IMR-90 (cell line): Measurements from ENCODE around the gene UTF1. TPM values are rescaled to one million over a fixed set of nuclear protein-coding genes. Genes with fewer than 3 reads are reported as not detected.

Experiments used
- ATAC-seq: fragments of 200-7000 bp; cut with Tn5 transposase; 2 replicates; pipeline ENCODE4 v1.9.1; 2020; ENCODE audit warnings: low read depth, mild to moderate bottlenecking, moderate library complexity
- BruUV-seq: library from RNA; stranded (reverse); fragments of 400-500 nt; replicated peaks from 2 replicates; lab custom pipeline; 2021; lab: Mats Ljungman, UMichigan
- CTCF ChIA-PET: fragments of 300-600 bp; formaldehyde crosslinking; extraction: SDS; loops from one replicate; lab custom pipeline; 2021; ENCODE audit warnings: antibody characterized with exemption; lab: Yijun Ruan, JAX
- POLR2A ChIA-PET: fragments of 300-600 bp; sonication (Branson Sonifier 250); formaldehyde crosslinking; loops from one replicate; lab custom pipeline; 2022; ENCODE audit warnings: antibody characterized with exemption; ENCODE audit not compliant: unreplicated experiment; lab: Charles Lee
- DNase-seq: peaks from one replicate; pipeline ENCODE4 v3.0.0; 2013
- H2AFZ ChIP-seq: replicated peaks from 2 replicates; pipeline ENCODE3; 2013; ENCODE audit warnings: low read length, mild to moderate bottlenecking; ENCODE audit not compliant: poor library complexity
- H2AK5ac ChIP-seq: 2 replicates; pipeline ENCODE4 v1.6.1; 2013; ENCODE audit warnings: low read depth, low read length, inconsistent platforms
- H2AK9ac ChIP-seq: replicated peaks from 2 replicates; pipeline ENCODE3; 2013; ENCODE audit warnings: mild to moderate bottlenecking, low read depth, low read length, moderate library complexity; ENCODE audit not compliant: poor library complexity
- H2BK120ac ChIP-seq: 2 replicates; pipeline ENCODE4 v1.6.1; 2013; ENCODE audit warnings: low read depth, low read length, inconsistent platforms
- H2BK15ac ChIP-seq: 3 replicates; pipeline ENCODE4 v1.6.1; 2013; ENCODE audit warnings: low read depth, low read length, inconsistent platforms
- H2BK20ac ChIP-seq: 2 replicates; pipeline ENCODE4 v1.6.1; 2013; ENCODE audit warnings: low read depth, mild to moderate bottlenecking, inconsistent platforms, low read length, moderate library complexity
- H2BK5ac ChIP-seq: 2 replicates; pipeline ENCODE4 v1.6.1; 2013; ENCODE audit warnings: mild to moderate bottlenecking, low read depth, low read length, inconsistent platforms; ENCODE audit not compliant: poor library complexity, severe bottlenecking
- H3K14ac ChIP-seq: replicated peaks from 2 replicates; pipeline ENCODE4 v1.6.1; 2013; ENCODE audit warnings: low read depth, low read length, inconsistent platforms
- H3K18ac ChIP-seq: 2 replicates; pipeline ENCODE4 v1.6.1; 2013; ENCODE audit warnings: low read depth, low read length, control low read depth
- H3K23ac ChIP-seq: 2 replicates; pipeline ENCODE4 v1.6.1; 2013; ENCODE audit warnings: low read depth, low read length, inconsistent platforms
- H3K27ac ChIP-seq: 2 replicates; pipeline ENCODE4 v1.5.1; 2013; ENCODE audit warnings: mild to moderate bottlenecking, control low read depth, low read length; ENCODE audit not compliant: insufficient read depth
- H3K27me3 ChIP-seq: 2 replicates; pipeline ENCODE4 v1.6.1; 2013; ENCODE audit warnings: low read length; ENCODE audit not compliant: control insufficient read depth, insufficient read depth
- H3K36me3 ChIP-seq: 2 replicates; pipeline ENCODE4 v1.6.1; 2013; ENCODE audit warnings: low read length, mixed read lengths; ENCODE audit not compliant: control insufficient read depth, insufficient read depth
- H3K4ac ChIP-seq: 2 replicates; pipeline ENCODE4 v1.6.1; 2013; ENCODE audit warnings: low read depth, low read length, inconsistent platforms
- H3K4me1 ChIP-seq: 2 replicates; pipeline ENCODE4 v1.6.1; 2013; ENCODE audit warnings: low read length, mixed read lengths; ENCODE audit not compliant: control insufficient read depth, insufficient read depth
- H3K4me2 ChIP-seq: 2 replicates; pipeline ENCODE4 v1.6.1; 2013; ENCODE audit warnings: low read depth, mild to moderate bottlenecking, control low read depth, low read length, moderate library complexity
- H3K4me3 ChIP-seq: 2 replicates; pipeline ENCODE4 v1.5.1; 2013; ENCODE audit warnings: low read depth, mild to moderate bottlenecking, control low read depth, low read length, moderate library complexity; ENCODE audit not compliant: insufficient read depth
- H3K56ac ChIP-seq: 2 replicates; pipeline ENCODE4 v1.6.1; 2013; ENCODE audit warnings: low read length, inconsistent platforms; ENCODE audit not compliant: insufficient read depth; ENCODE audit errors: extremely low read depth
- H3K79me1 ChIP-seq, 2 experiments: 2 replicates each; pipeline ENCODE4 v1.6.1; 2013; ENCODE audit warnings: low read length in 2 of 2, inconsistent platforms in 1 of 2, low read depth in 1 of 2
- H3K9ac ChIP-seq: 2 replicates; pipeline ENCODE4 v1.6.1; 2013; ENCODE audit warnings: low read depth, low read length, control low read depth
- H3K9me1 ChIP-seq: 2 replicates; pipeline ENCODE4 v1.6.1; 2013; ENCODE audit warnings: low read length, inconsistent platforms; ENCODE audit not compliant: insufficient read depth
- H3K9me3 ChIP-seq: 2 replicates; pipeline ENCODE4 v1.6.1; 2013; ENCODE audit warnings: low read length; ENCODE audit not compliant: control insufficient read depth, insufficient read depth
- H4K20me1 ChIP-seq: 2 replicates; pipeline ENCODE4 v1.6.1; 2013; ENCODE audit warnings: low read length, inconsistent platforms; ENCODE audit not compliant: insufficient read depth
- H4K5ac ChIP-seq: 2 replicates; pipeline ENCODE4 v1.6.1; 2013; ENCODE audit warnings: mild to moderate bottlenecking, low read depth, low read length, control low read depth
- H4K8ac ChIP-seq, 2 experiments: 2 replicates each; pipeline ENCODE4 v1.6.1; 2013; ENCODE audit warnings: low read depth in 2 of 2, low read length in 2 of 2, control low read depth in 1 of 2, inconsistent platforms in 1 of 2
- H4K91ac ChIP-seq: 2 replicates; pipeline ENCODE4 v1.6.1; 2013; ENCODE audit warnings: low read depth, low read length, inconsistent platforms; ENCODE audit not compliant: insufficient read depth
- FOS ChIP-seq: fragments of 150-350 bp; IDR thresholded peaks from 2 replicates; pipeline ENCODE4 v1.6.1; 2016; ENCODE audit warnings: low read depth, low read length
- MAFK ChIP-seq: IDR thresholded peaks from 2 replicates; pipeline ENCODE4 v1.6.1; 2012; ENCODE audit warnings: low read depth, low read length, improper control_type of control experiment
- MAZ ChIP-seq: IDR thresholded peaks from 2 replicates; pipeline ENCODE4 v1.6.1; 2012; ENCODE audit warnings: low read depth, mild to moderate bottlenecking, low read length, improper control_type of control experiment, moderate library complexity, borderline replicate concordance
- MXI1 ChIP-seq: IDR thresholded peaks from 2 replicates; pipeline ENCODE4 v1.6.1; 2012; ENCODE audit warnings: low read depth, mild to moderate bottlenecking, low read length, moderate library complexity, borderline replicate concordance
- NFE2L2 ChIP-seq: fragments of 150-350 bp; IDR thresholded peaks from 2 replicates; pipeline ENCODE4 v1.6.1; 2016; ENCODE audit warnings: low read depth, mild to moderate bottlenecking, low read length
- SMC3 ChIP-seq: fragments of 150-350 bp; IDR thresholded peaks from 2 replicates; pipeline ENCODE4 v1.6.1; 2016; ENCODE audit warnings: low read depth, mild to moderate bottlenecking, antibody characterized with exemption, low read length, moderate library complexity
- WGBS, 2 experiments: methylation state at CpG; one replicate each; pipeline versions ENCODE4 v1.1.5 to v1.1.7; 2013; ENCODE audit warnings: missing lambda C conversion rate in 2 of 2; ENCODE audit not compliant: insufficient read length in 1 of 2; ENCODE audit errors: extremely low coverage in 2 of 2; 5-methylcytosine and 5-hydroxymethylcytosine counted together
- dilution Hi-C: fragments of 300-500 bp; cut with HindIII; formaldehyde crosslinking; loops from one replicate; pipeline ENCODE4 v1.14.3; 2018; ENCODE audit warnings: low sequenced_read_pairs; ENCODE audit not compliant: unreplicated experiment
- in situ Hi-C: fragments of 300-500 bp; cut with MboI; formaldehyde crosslinking; loops from 3 replicates; pipeline ENCODE4 v1.14.3; 2019; ENCODE audit warnings: low sequenced_read_pairs, inconsistent platforms, mixed read lengths
- intact Hi-C: fragments of 100-400 bp; cut with micrococcal nuclease; formaldehyde crosslinking; loops from 2 replicates; pipeline ENCODE4 v1.10.0; 2022
- polyA plus RNA-seq, 3 experiments: library from polyadenylated mRNA; depleted of rRNA; stranded (reverse); fragments of >200 nt; gene quantifications; 2 replicates each; pipeline ENCODE4 v1.2.3, GENCODE V29; 2012; ENCODE audit warnings: low replicate concordance in 1 of 3
- total RNA-seq: library from RNA; depleted of rRNA; stranded (reverse); fragments of >200 nt; gene quantifications from 2 replicates; pipeline ENCODE4 v1.2.3, GENCODE V29; 2012
- TF ChIP-seq, protein P1 (sequence below): conservative IDR thresholded peaks from 2 replicates; pipeline ENCODE4 v1.5.1; 2012; ENCODE audit warnings: mild to moderate bottlenecking, low read depth, low read length, improper control_type of control experiment
- TF ChIP-seq, protein P2 (sequence below): fragments of 150-350 bp; IDR thresholded peaks from 2 replicates; pipeline ENCODE4 v1.6.1; 2016; ENCODE audit warnings: low read depth, mild to moderate bottlenecking, low read length, moderate library complexity, borderline replicate concordance

The UTF1 gene
- total and polyA plus RNA-seq, 2 of the 4 experiments (the other 2 are of a cell fraction) = not detected

- no peak overlapping the region for H3K4me3 ChIP-seq
- no peak overlapping the region for H4K8ac ChIP-seq
- no peak overlapping the region for H3K4me2 ChIP-seq
- H3K4ac ChIP-seq = no peak overlapping the region
- H2AFZ ChIP-seq = no peak overlapping the region
- peaks cover 12% of the 10 kb centered on the region; the same call in 1 of the 2 replicates for H3K27me3 ChIP-seq
- H3K9ac ChIP-seq = no peak overlapping the region
- H3K4me1 ChIP-seq = no peaks in the 10 kb centered on the region
- intact Hi-C loops = no loop called here
- no peak overlapping the region for H2BK20ac ChIP-seq
- no peak for ATAC-seq
- H3K79me1 ChIP-seq = no peaks in the 10 kb centered on the region
- no peak overlapping the region for H2BK120ac ChIP-seq
- dilution Hi-C loops = no loop called here
- no peak overlapping the region for H2AK9ac ChIP-seq
- no peak overlapping the region for H3K27ac ChIP-seq
- peaks cover 2% of the 10 kb centered on the region; the same call in 1 of the 2 replicates for H3K9me3 ChIP-seq
- H2AK5ac ChIP-seq = no peak overlapping the region
- H3K14ac ChIP-seq = no peak overlapping the region
- in situ Hi-C loops = no loop called here
- no peak overlapping the region for H3K23ac ChIP-seq
- H3K36me3 ChIP-seq = no peaks in the 10 kb centered on the region
- H3K18ac ChIP-seq = no peak overlapping the region
- H2BK15ac ChIP-seq = no peak overlapping the region
- no peak overlapping the region for H2BK5ac ChIP-seq
- H3K9me1 ChIP-seq = no peaks in the 10 kb centered on the region
- DNase-seq = no peak
- TF ChIP-seq MAFK (no peak), NFE2L2 (no peak), MAZ (no peak), FOS (no peak), SMC3 (no peak), MXI1 (no peak)
- TF ChIP-seq, protein P1, sequence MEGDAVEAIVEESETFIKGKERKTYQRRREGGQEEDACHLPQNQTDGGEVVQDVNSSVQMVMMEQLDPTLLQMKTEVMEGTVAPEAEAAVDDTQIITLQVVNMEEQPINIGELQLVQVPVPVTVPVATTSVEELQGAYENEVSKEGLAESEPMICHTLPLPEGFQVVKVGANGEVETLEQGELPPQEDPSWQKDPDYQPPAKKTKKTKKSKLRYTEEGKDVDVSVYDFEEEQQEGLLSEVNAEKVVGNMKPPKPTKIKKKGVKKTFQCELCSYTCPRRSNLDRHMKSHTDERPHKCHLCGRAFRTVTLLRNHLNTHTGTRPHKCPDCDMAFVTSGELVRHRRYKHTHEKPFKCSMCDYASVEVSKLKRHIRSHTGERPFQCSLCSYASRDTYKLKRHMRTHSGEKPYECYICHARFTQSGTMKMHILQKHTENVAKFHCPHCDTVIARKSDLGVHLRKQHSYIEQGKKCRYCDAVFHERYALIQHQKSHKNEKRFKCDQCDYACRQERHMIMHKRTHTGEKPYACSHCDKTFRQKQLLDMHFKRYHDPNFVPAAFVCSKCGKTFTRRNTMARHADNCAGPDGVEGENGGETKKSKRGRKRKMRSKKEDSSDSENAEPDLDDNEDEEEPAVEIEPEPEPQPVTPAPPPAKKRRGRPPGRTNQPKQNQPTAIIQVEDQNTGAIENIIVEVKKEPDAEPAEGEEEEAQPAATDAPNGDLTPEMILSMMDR = no peak
- TF ChIP-seq, protein P2, sequence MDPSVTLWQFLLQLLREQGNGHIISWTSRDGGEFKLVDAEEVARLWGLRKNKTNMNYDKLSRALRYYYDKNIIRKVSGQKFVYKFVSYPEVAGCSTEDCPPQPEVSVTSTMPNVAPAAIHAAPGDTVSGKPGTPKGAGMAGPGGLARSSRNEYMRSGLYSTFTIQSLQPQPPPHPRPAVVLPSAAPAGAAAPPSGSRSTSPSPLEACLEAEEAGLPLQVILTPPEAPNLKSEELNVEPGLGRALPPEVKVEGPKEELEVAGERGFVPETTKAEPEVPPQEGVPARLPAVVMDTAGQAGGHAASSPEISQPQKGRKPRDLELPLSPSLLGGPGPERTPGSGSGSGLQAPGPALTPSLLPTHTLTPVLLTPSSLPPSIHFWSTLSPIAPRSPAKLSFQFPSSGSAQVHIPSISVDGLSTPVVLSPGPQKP = no peak
- WGBS, 2 experiments = no CpG with 5 or more reads among the region's 25 CpGs
- no peak overlapping the region for H3K56ac ChIP-seq
- H4K91ac ChIP-seq = no peak overlapping the region
- CTCF ChIA-PET = interaction anchor here (0.6 kb wide), 1 partner anchor 861 kb away, joined by 4 read pairs; no protein-coding TSS in a partner anchor
- no peaks in the 10 kb centered on the region for H4K20me1 ChIP-seq
- POLR2A ChIA-PET = no interaction called here
- BruUV-seq = no TSS peak
- no peak overlapping the region for H4K5ac ChIP-seq
Observed at GRCh38 chr10:133217800-133218589, 12.0 kb upstream of the UTF1 start.
